MM.1S (cell line): ENCODE measurements around the gene EBF4.

Experiments used
- DNase-seq: peaks from one replicate; pipeline ENCODE4 v3.0.0-alpha.2; 2015
- H2AFZ ChIP-seq: fragments of 300-600 bp; sonication (generic); 2 replicates; pipeline ENCODE4 v1.6.0; 2016; ENCODE audit warnings: antibody characterized with exemption, low read length
- H3F3A ChIP-seq: fragments of 300-600 bp; sonication (generic); 2 replicates; pipeline ENCODE4 v1.6.1; 2016; ENCODE audit warnings: mild to moderate bottlenecking, antibody characterized with exemption, low read length, moderate library complexity, mixed read lengths; ENCODE audit not compliant: insufficient read depth
- H3K27ac ChIP-seq: fragments of 300-600 bp; sonication (generic); 2 replicates; pipeline ENCODE4 v1.5.1; 2016; ENCODE audit warnings: mild to moderate bottlenecking, low read length
- H3K27me3 ChIP-seq: fragments of 300-600 bp; sonication (generic); replicated peaks from 2 replicates; pipeline ENCODE4 v1.6.0; 2016; ENCODE audit warnings: low read length; ENCODE audit not compliant: insufficient read depth
- H3K36me3 ChIP-seq: fragments of 300-600 bp; sonication (generic); replicated peaks from 2 replicates; pipeline ENCODE4 v1.6.1; 2016; ENCODE audit warnings: mild to moderate bottlenecking, low read length, mixed read lengths; ENCODE audit not compliant: insufficient read depth
- H3K4me1 ChIP-seq: fragments of 300-600 bp; sonication (generic); 2 replicates; pipeline ENCODE4 v1.6.1; 2016; ENCODE audit warnings: low read length, mixed read lengths
- H3K4me2 ChIP-seq: fragments of 300-600 bp; sonication (generic); 2 replicates; pipeline ENCODE4 v1.6.0; 2016; ENCODE audit warnings: low read depth, low read length
- H3K4me3 ChIP-seq: fragments of 300-600 bp; sonication (generic); 2 replicates; pipeline ENCODE4 v1.5.1; 2016; ENCODE audit warnings: low read length, mixed read lengths
- H3K79me2 ChIP-seq: fragments of 300-600 bp; sonication (generic); 2 replicates; pipeline ENCODE4 v1.6.1; 2016; ENCODE audit warnings: mixed run types, low read length, mixed read lengths
- H3K9ac ChIP-seq: fragments of 300-600 bp; sonication (generic); 2 replicates; pipeline ENCODE4 v1.6.1; 2016; ENCODE audit warnings: low read length, mixed read lengths
- H3K9me2 ChIP-seq: fragments of 300-600 bp; sonication (generic); replicated peaks from 2 replicates; pipeline ENCODE4 v1.6.1; 2016; ENCODE audit warnings: mild to moderate bottlenecking, low read length, mixed read lengths; ENCODE audit not compliant: insufficient read depth
- H3K9me3 ChIP-seq: fragments of 300-600 bp; sonication (generic); replicated peaks from 2 replicates; pipeline ENCODE4 v1.6.1; 2016; ENCODE audit warnings: mild to moderate bottlenecking, low read length, mixed read lengths; ENCODE audit not compliant: insufficient read depth
- H4K20me1 ChIP-seq: fragments of 300-600 bp; sonication (generic); 2 replicates; pipeline ENCODE4 v1.6.1; 2016; ENCODE audit warnings: mild to moderate bottlenecking, low read length, moderate library complexity, mixed read lengths; ENCODE audit not compliant: insufficient read depth
- EZH2 ChIP-seq: fragments of 300-600 bp; sonication (generic); optimal IDR thresholded peaks from 2 replicates; pipeline ENCODE3; 2017; ENCODE audit warnings: low read depth, mild to moderate bottlenecking, antibody characterized with exemption, low read length, mixed read lengths
- EZH2phosphoT487 ChIP-seq: fragments of 300-600 bp; sonication (generic); IDR thresholded peaks from 2 replicates; pipeline ENCODE4 v1.6.1; 2018; ENCODE audit warnings: antibody characterized with exemption, low read length
- TF ChIP-seq, protein P1 (sequence below): fragments of 300-600 bp; sonication (generic); IDR thresholded peaks from 2 replicates; pipeline ENCODE4 v1.5.1; 2016; ENCODE audit warnings: antibody characterized with exemption, low read length, mixed read lengths

EBF4 gene

GRCh38 chr20:2797136-2797983 lies 104.8 kb downstream of the EBF4 start:
- H2AFZ ChIP-seq, result no peak overlapping the region
- H3K79me2 ChIP-seq, result no peaks in the 10 kb centered on the region
- H3K4me3 ChIP-seq, result no peak overlapping the region
- H3K4me2 ChIP-seq, result no peak overlapping the region
- no peak overlapping the region for H3K27ac ChIP-seq
- H3K9me2 ChIP-seq, result no peaks in the 10 kb centered on the region
- H3K9ac ChIP-seq, result no peak overlapping the region
- H3F3A ChIP-seq, result no peaks in the 10 kb centered on the region
- no peaks in the 10 kb centered on the region for H4K20me1 ChIP-seq
- peaks cover 78% of the 10 kb centered on the region for H3K27me3 ChIP-seq
- H3K36me3 ChIP-seq, result no peaks in the 10 kb centered on the region
- H3K9me3 ChIP-seq, result no peaks in the 10 kb centered on the region
- no peak for DNase-seq
- H3K4me1 ChIP-seq, result no peaks in the 10 kb centered on the region
- TF ChIP-seq, protein P1, sequence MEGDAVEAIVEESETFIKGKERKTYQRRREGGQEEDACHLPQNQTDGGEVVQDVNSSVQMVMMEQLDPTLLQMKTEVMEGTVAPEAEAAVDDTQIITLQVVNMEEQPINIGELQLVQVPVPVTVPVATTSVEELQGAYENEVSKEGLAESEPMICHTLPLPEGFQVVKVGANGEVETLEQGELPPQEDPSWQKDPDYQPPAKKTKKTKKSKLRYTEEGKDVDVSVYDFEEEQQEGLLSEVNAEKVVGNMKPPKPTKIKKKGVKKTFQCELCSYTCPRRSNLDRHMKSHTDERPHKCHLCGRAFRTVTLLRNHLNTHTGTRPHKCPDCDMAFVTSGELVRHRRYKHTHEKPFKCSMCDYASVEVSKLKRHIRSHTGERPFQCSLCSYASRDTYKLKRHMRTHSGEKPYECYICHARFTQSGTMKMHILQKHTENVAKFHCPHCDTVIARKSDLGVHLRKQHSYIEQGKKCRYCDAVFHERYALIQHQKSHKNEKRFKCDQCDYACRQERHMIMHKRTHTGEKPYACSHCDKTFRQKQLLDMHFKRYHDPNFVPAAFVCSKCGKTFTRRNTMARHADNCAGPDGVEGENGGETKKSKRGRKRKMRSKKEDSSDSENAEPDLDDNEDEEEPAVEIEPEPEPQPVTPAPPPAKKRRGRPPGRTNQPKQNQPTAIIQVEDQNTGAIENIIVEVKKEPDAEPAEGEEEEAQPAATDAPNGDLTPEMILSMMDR, result no peak
- no peak for TF ChIP-seq EZH2phosphoT487
- no peak for TF ChIP-seq EZH2

DNA sequence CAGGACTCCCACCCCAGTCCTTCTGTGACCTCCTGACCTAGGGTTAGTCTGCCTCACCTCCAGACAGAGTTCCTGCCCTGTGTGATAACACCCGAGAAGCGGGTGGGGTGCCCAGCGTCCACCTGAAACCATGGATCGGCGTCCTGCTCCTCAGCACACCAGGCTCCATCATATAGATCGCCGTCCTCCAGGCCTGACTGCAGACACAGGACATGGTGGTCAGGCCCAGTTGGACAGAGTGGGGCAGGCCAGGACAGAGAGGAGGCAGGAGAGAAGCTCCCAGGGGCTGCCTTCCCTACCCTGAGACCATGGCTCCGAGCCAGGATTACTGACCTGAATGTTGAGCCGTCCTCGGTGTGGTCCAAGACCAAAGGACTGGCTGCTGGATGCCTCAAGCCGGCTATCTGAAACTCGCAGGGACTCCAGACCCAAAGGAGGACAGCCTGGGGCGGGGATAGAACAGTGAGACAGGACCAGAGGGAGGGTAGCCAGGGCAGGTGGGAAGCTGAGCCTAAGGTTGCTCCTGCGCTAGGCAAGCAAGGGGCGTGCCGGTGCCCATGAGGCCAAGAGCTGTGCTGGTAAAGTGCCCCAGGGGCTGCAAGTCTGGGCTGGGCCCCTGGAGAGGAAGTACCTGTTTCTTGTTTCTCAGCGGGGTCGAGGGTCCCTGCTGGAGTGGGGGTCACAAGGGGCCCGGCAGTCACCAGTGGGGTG lies 105.7 kb downstream of the EBF4 start:
- H3K9me2 ChIP-seq, result no peaks in the 10 kb centered on the region
- H3K4me2 ChIP-seq, result no peak overlapping the region
- no peaks in the 10 kb centered on the region for H3K79me2 ChIP-seq
- H3K4me3 ChIP-seq, result no peak overlapping the region
- TF ChIP-seq, protein P1, result no peak
- no peak for TF ChIP-seq EZH2phosphoT487
- no peak for TF ChIP-seq EZH2
- no peaks in the 10 kb centered on the region for H3K36me3 ChIP-seq
- no peak overlapping the region for H2AFZ ChIP-seq
- H3K27ac ChIP-seq, result no peak overlapping the region
- H3K4me1 ChIP-seq, result no peaks in the 10 kb centered on the region
- no peaks in the 10 kb centered on the region for H3K9me3 ChIP-seq
- no peak overlapping the region for H3K9ac ChIP-seq
- DNase-seq, result no peak
- H4K20me1 ChIP-seq, result no peaks in the 10 kb centered on the region
- no peaks in the 10 kb centered on the region for H3F3A ChIP-seq
- H3K27me3 ChIP-seq, result peaks cover 85% of the 10 kb centered on the region

DNA sequence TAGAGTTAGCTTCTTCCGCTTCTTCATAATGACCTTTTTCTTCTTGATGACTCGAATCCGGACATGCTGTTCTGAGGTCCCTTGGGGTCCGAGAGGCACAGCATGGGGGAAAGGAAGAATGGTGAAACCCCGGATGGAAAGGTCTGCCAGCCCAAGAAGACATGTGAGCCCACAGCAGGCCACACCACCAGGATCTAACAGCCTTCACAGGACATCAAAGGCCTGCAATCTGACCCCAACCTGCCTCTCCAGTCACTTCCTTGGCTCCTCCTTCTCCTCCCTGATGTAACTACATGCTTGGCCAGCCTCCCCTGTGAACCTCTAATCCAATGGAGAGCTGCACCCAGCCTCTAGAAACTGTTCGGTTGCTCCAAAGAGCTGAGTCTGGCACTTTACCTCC lies 106.2 kb downstream of the EBF4 start:
- H3K9me3 ChIP-seq, result no peaks in the 10 kb centered on the region
- no peaks in the 10 kb centered on the region for H3K79me2 ChIP-seq
- TF ChIP-seq EZH2phosphoT487, result no peak
- TF ChIP-seq, protein P1, result no peak
- no peak for TF ChIP-seq EZH2
- no peak overlapping the region for H3K4me2 ChIP-seq
- H3K4me1 ChIP-seq, result no peaks in the 10 kb centered on the region
- no peak overlapping the region for H3K9ac ChIP-seq
- no peak overlapping the region for H3K27ac ChIP-seq
- no peak overlapping the region for H3K4me3 ChIP-seq
- H3K9me2 ChIP-seq, result no peaks in the 10 kb centered on the region
- H2AFZ ChIP-seq, result no peak overlapping the region
- H3K36me3 ChIP-seq, result no peaks in the 10 kb centered on the region
- no peaks in the 10 kb centered on the region for H3F3A ChIP-seq
- no peak for DNase-seq
- no peaks in the 10 kb centered on the region for H4K20me1 ChIP-seq
- peaks cover 90% of the 10 kb centered on the region for H3K27me3 ChIP-seq
